Activated effector memory CD4-positive, alpha-beta T cell treated with Interleukin-2 at 50 U/mL for 16 hours (primary cell): ENCODE data around the gene FAM131A.

Experiments
- DNase-seq: peaks from one replicate; pipeline ENCODE4 v3.0.0-alpha.2; 2020

Gene FAM131A

GRCh38 chr3:184379358-184380184 lies 42.2 kb downstream of the FAM131A start, which contains the start of gene CHRD:
Gene CHRD (plus strand): TSS chr3:184380054. CDS start chr3:184380319, 265 bp downstream.
- no peak for DNase-seq

- no peak for DNase-seq
Observed at GRCh38 chr3:184380185-184380626, 42.8 kb downstream of the FAM131A start.

GRCh38 chr3:184380627-184381260 lies 43.3 kb downstream of the FAM131A start:
- DNase-seq = no peak

- DNase-seq = no peak
Observed at GRCh38 chr3:184381261-184382224, 44.1 kb downstream of the FAM131A start.

GRCh38 chr3:184382326-184383032 lies 45.1 kb downstream of the FAM131A start:
- no peak for DNase-seq

GRCh38 chr3:184383033-184383740 lies 45.8 kb downstream of the FAM131A start:
- no peak for DNase-seq

- no peak for DNase-seq
Observed at GRCh38 chr3:184384342-184384741, 46.9 kb downstream of the FAM131A start.

GRCh38 chr3:184384856-184385422 lies 47.5 kb downstream of the FAM131A start:
- no peak for DNase-seq

- no peak for DNase-seq
Observed at GRCh38 chr3:184386047-184386806, 48.8 kb downstream of the FAM131A start.

GRCh38 chr3:184387174-184387714 lies 49.8 kb downstream of the FAM131A start:
- DNase-seq = no peak

- no peak for DNase-seq
Observed at GRCh38 chr3:184388164-184388935, 51.0 kb downstream of the FAM131A start.

- DNase-seq = no peak
Observed at GRCh38 chr3:184388936-184389230, 51.5 kb downstream of the FAM131A start.

GRCh38 chr3:184389384-184389783 lies 52.0 kb downstream of the FAM131A start:
- no peak for DNase-seq

- no peak for DNase-seq
Observed at GRCh38 chr3:184389935-184390528, 52.6 kb downstream of the FAM131A start.

- no peak for DNase-seq
Observed at GRCh38 chr3:184391266-184391665, 53.9 kb downstream of the FAM131A start.

- no peak for DNase-seq
Observed at GRCh38 chr3:184395320-184395660, 57.9 kb downstream of the FAM131A start.
